HepG2 (cell line): ENCODE measurements around the gene IQCK.

Experiments used
- HCFC1 ChIP-seq: fragments of 150-350 bp; IDR thresholded peaks from 2 replicates; pipeline ENCODE4 v1.6.1; 2014; ENCODE audit warnings: low read depth, low read length
- POLR2A ChIP-seq, 2 experiments: IDR thresholded peaks; 2 replicates each; pipeline ENCODE4 v1.6.1; 2011; ENCODE audit warnings: low read depth in 2 of 2, low read length in 2 of 2, mild to moderate bottlenecking in 1 of 2, moderate library complexity in 1 of 2; ENCODE audit not compliant: insufficient read depth in 1 of 2
- SRSF9 ChIP-seq: fragments of 200-400 bp; formaldehyde crosslinking; IDR thresholded peaks from 2 replicates; pipeline ENCODE4 v1.6.1; 2018; ENCODE audit warnings: borderline replicate concordance, mild to moderate bottlenecking, low read depth, low read length; ENCODE audit not compliant: insufficient read depth, poor library complexity, severe bottlenecking
- ZNF367 ChIP-seq: sonication (generic); formaldehyde crosslinking; IDR thresholded peaks from 2 replicates; pipeline ENCODE4 v1.4.0; 2020; ENCODE audit warnings: missing genetic modification reagents, borderline replicate concordance

DNA sequence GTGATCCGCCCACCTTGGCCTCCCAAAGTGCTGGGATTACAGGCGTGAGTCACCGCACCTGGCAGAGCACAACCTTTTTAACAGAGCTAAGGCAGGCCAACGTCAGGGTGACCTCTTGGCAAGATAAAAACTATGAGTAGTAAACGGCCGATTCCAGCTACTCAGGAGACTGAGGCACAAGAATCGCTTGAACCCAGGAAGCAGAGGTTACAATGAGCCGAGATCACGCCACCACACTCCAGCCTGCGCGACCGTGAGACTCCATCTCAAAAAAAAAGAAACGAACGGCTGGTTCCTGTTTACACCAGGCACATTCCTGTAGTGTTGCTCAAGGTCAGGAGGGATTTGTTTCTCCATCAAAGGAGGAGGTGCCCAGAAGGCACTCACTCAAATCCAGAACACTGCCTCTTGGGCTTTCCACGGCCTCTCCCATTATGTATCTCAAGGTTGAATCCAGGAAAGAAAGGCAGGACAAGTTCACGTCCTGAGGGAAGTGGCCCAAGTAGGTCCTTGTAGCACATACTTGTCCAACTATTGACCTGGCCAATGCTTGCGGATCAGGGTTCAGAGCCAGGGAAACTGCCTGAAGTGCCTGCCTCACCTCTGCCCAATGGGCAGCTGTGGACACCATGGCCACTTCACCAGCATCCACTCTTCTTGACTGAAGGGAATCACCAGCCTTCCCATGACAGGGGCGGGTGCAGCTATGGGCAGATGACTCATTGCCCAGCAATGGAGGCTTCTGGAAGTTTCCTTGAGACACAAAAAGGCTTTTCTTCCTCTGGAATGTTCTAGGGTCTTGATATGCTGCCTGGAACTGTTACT, 13.5 kb upstream of the IQCK start:
- TF ChIP-seq SRSF9, result no peak
- no peak for TF ChIP-seq HCFC1
- TF ChIP-seq ZNF367, result no peak
- TF ChIP-seq POLR2A (IDR thresholded peaks at IDR 0.05; ENCODE audit: insufficient read depth in 1 of 2, low read depth in 2 of 2, low read length in 2 of 2), result no peak
